H9 (cell line): ENCODE measurements around the gene TMEM17. TPM values are rescaled to one million over a fixed set of nuclear protein-coding genes. Genes with fewer than 3 reads are reported as not detected.

Experiments
- DNase-seq: peaks from one replicate; pipeline ENCODE4 v3.0.0-alpha.2; 2017
- H2AFZ ChIP-seq: one replicate; pipeline ENCODE4 v1.6.1; 2013; ENCODE audit warnings: mild to moderate bottlenecking, low read length, control low read depth, moderate library complexity
- H2AK5ac ChIP-seq: 2 replicates; pipeline ENCODE4 v1.6.1; 2013; ENCODE audit warnings: low read length, control low read depth, mixed read lengths; ENCODE audit not compliant: insufficient read length
- H2BK120ac ChIP-seq: one replicate; pipeline ENCODE4 v1.6.1; 2013; ENCODE audit warnings: low read depth, mild to moderate bottlenecking, low read length, control low read depth, inconsistent platforms; ENCODE audit not compliant: poor library complexity, severe bottlenecking
- H2BK12ac ChIP-seq: 2 replicates; pipeline ENCODE4 v1.6.1; 2013; ENCODE audit warnings: low read length, control low read depth, mixed read lengths, low read depth; ENCODE audit not compliant: insufficient read length
- H2BK15ac ChIP-seq: 2 replicates; pipeline ENCODE4 v1.6.1; 2013; ENCODE audit warnings: low read depth, low read length, control low read depth
- H2BK20ac ChIP-seq: one replicate; pipeline ENCODE4 v1.6.1; 2013; ENCODE audit warnings: low read depth, mild to moderate bottlenecking, low read length, control low read depth, inconsistent platforms; ENCODE audit not compliant: poor library complexity, severe bottlenecking
- H2BK5ac ChIP-seq: 2 replicates; pipeline ENCODE4 v1.6.1; 2013; ENCODE audit warnings: low read length, control low read depth, mixed read lengths; ENCODE audit not compliant: insufficient read length
- H3K14ac ChIP-seq: 2 replicates; pipeline ENCODE4 v1.6.1; 2013; ENCODE audit warnings: low read length, control low read depth; ENCODE audit not compliant: insufficient read depth
- H3K18ac ChIP-seq: 2 replicates; pipeline ENCODE4 v1.6.1; 2013; ENCODE audit warnings: low read depth, mild to moderate bottlenecking, mixed read lengths, low read length, control low read depth; ENCODE audit not compliant: insufficient read length
- H3K23ac ChIP-seq: 2 replicates; pipeline ENCODE4 v1.6.1; 2013; ENCODE audit warnings: low read length, control low read depth, mixed read lengths, low read depth; ENCODE audit not compliant: insufficient read length
- H3K23me2 ChIP-seq: 2 replicates; pipeline ENCODE4 v1.6.1; 2013; ENCODE audit warnings: low read depth, mild to moderate bottlenecking, mixed read lengths, low read length, control low read depth; ENCODE audit not compliant: insufficient read length, poor library complexity, severe bottlenecking
- H3K27ac ChIP-seq: 2 replicates; pipeline ENCODE4 v1.5.1; 2013; ENCODE audit warnings: low read length, control low read depth, mixed read lengths, low read depth; ENCODE audit not compliant: insufficient read length
- H3K27me3 ChIP-seq: 2 replicates; pipeline ENCODE4 v1.6.1; 2013; ENCODE audit warnings: low read length, control low read depth, inconsistent platforms; ENCODE audit not compliant: insufficient read depth
- H3K4ac ChIP-seq: 2 replicates; pipeline ENCODE4 v1.6.1; 2013; ENCODE audit warnings: low read depth, mild to moderate bottlenecking, control low read depth, inconsistent platforms, low read length, moderate library complexity
- H3K4me1 ChIP-seq: 2 replicates; pipeline ENCODE4 v1.6.1; 2013; ENCODE audit warnings: low read length, control low read depth, inconsistent platforms; ENCODE audit not compliant: insufficient read depth
- H3K4me2 ChIP-seq: 2 replicates; pipeline ENCODE4 v1.6.1; 2013; ENCODE audit warnings: low read length, control low read depth, mixed read lengths; ENCODE audit not compliant: insufficient read length, insufficient read depth
- H3K56ac ChIP-seq: 2 replicates; pipeline ENCODE4 v1.6.1; 2013; ENCODE audit warnings: low read depth, mild to moderate bottlenecking, mixed read lengths, low read length, control low read depth; ENCODE audit not compliant: insufficient read length
- H3K79me1 ChIP-seq: 2 replicates; pipeline ENCODE4 v1.6.1; 2013; ENCODE audit warnings: low read depth, mild to moderate bottlenecking, moderate library complexity, low read length, control low read depth, inconsistent platforms; ENCODE audit not compliant: insufficient read depth, poor library complexity, severe bottlenecking
- H3K79me2 ChIP-seq: 2 replicates; pipeline ENCODE4 v1.6.1; 2013; ENCODE audit warnings: low read length, control low read depth, inconsistent platforms; ENCODE audit not compliant: insufficient read depth
- H3K9ac ChIP-seq: 2 replicates; pipeline ENCODE4 v1.6.1; 2013; ENCODE audit warnings: low read length, control low read depth, mixed read lengths; ENCODE audit not compliant: insufficient read length; ENCODE audit errors: extremely low read depth
- H3K9me3 ChIP-seq: one replicate; pipeline ENCODE4 v1.6.1; 2013; ENCODE audit warnings: low read depth, low read length, inconsistent platforms; ENCODE audit not compliant: control insufficient read depth
- H3T11ph ChIP-seq: one replicate; pipeline ENCODE4 v1.6.1; 2013; ENCODE audit warnings: mild to moderate bottlenecking, low read length, control low read depth, inconsistent platforms
- H4K20me1 ChIP-seq: one replicate; pipeline ENCODE4 v1.6.1; 2013; ENCODE audit not compliant: control insufficient read depth, insufficient read length, insufficient read depth
- H4K5ac ChIP-seq: 2 replicates; pipeline ENCODE4 v1.6.1; 2013; ENCODE audit warnings: low read depth, mild to moderate bottlenecking, mixed read lengths, low read length, control low read depth; ENCODE audit not compliant: insufficient read length
- H4K8ac ChIP-seq: replicated peaks from 2 replicates; pipeline ENCODE4 v1.6.1; 2013; ENCODE audit warnings: low read length, control low read depth, mixed read lengths, low read depth; ENCODE audit not compliant: insufficient read length
- H4K91ac ChIP-seq: 2 replicates; pipeline ENCODE4 v1.6.1; 2013; ENCODE audit warnings: low read depth, mild to moderate bottlenecking, moderate library complexity, mixed read lengths, low read length, control low read depth; ENCODE audit not compliant: insufficient read length
- H3K27ac Mint-ChIP-seq, 3 experiments: 2 replicates in 2 of 3; 3 replicates in 1 of 3; pipeline ENCODE4 v1.8.0; 2020 to 2021; ENCODE audit warnings: mixed read lengths in 3 of 3, mild to moderate bottlenecking in 1 of 3, moderate library complexity in 1 of 3
- H3K27me3 Mint-ChIP-seq: 2 replicates; pipeline ENCODE4 v1.8.0; 2021; ENCODE audit warnings: low read depth, mild to moderate bottlenecking, moderate library complexity, mixed read lengths
- H3K36me3 Mint-ChIP-seq, 3 experiments: 2 replicates in 2 of 3; 3 replicates in 1 of 3; pipeline ENCODE4 v1.8.0; 2020 to 2021; ENCODE audit warnings: low read depth in 3 of 3, mixed read lengths in 3 of 3; ENCODE audit not compliant: insufficient read depth in 1 of 3
- H3K4me1 Mint-ChIP-seq, 2 experiments: 2 replicates each; pipeline ENCODE4 v1.8.0; 2020; ENCODE audit warnings: mixed read lengths in 2 of 2
- H3K4me3 Mint-ChIP-seq, 2 experiments: 2 replicates in 1 of 2; 3 replicates in 1 of 2; pipeline ENCODE4 v1.8.0; 2020 to 2021; ENCODE audit warnings: mild to moderate bottlenecking in 2 of 2, mixed read lengths in 2 of 2, moderate library complexity in 1 of 2
- H3K9me3 Mint-ChIP-seq, 2 experiments: 2 replicates in 1 of 2; 3 replicates in 1 of 2; pipeline ENCODE4 v1.8.0; 2020; ENCODE audit warnings: mild to moderate bottlenecking in 2 of 2, mixed read lengths in 2 of 2, moderate library complexity in 1 of 2
- CTCF ChIP-seq: fragments of 200-600 bp; sonication (generic); conservative IDR thresholded peaks from 3 replicates; pipeline ENCODE4 v1.8.0; 2021; ENCODE audit warnings: antibody characterized with exemption, mild to moderate bottlenecking
- WGBS: extraction: QIAGEN DNeasy Blood & Tissue Kit; methylation state at CpG from one replicate; pipeline ENCODE4 v1.1.7; 2013; ENCODE audit warnings: missing lambda C conversion rate, low lambda C conversion rate, mixed read lengths; ENCODE audit not compliant: insufficient read length; ENCODE audit errors: extremely low coverage; 5-methylcytosine and 5-hydroxymethylcytosine counted together
- total RNA-seq: library from RNA; stranded (reverse); gene quantifications from 2 replicates; pipeline ENCODE4 v1.2.1, GENCODE V29; 2021

Gene TMEM17
- total RNA-seq, 1 experiment from 2014 or later: 1.3 TPM

- H3K79me2 ChIP-seq: no peaks in the 10 kb centered on the region
- peak overlapping the region; percentile 0 for H3K9ac ChIP-seq
- 0 out of 2 replicates have a peak overlapping the region, but pooled peaks have one; percentile 2 for H3K14ac ChIP-seq
- no peaks in the 10 kb centered on the region for H3K9me3 Mint-ChIP-seq
- H2BK120ac ChIP-seq: no peak overlapping the region
- no peaks in the 10 kb centered on the region for H3K23me2 ChIP-seq
- no peak overlapping the region for H4K5ac ChIP-seq
- peak overlapping the region; percentile 82 to 99 (median 90) for H3K27ac Mint-ChIP-seq
- H3K9me3 ChIP-seq: no peaks in the 10 kb centered on the region
- no peak overlapping the region for H2BK5ac ChIP-seq
- no peak overlapping the region for H3K18ac ChIP-seq
- no peak overlapping the region for H2BK20ac ChIP-seq
- peak overlapping the region; percentile 3 for H4K8ac ChIP-seq
- no peak overlapping the region for H3K4ac ChIP-seq
- no CpG with 5 or more reads among the region's 8 CpGs for WGBS
- peak overlapping the region; percentile 26 for H2AK5ac ChIP-seq
- peaks cover 51 to 52% of the 10 kb centered on the region in 2 experiments for H3K4me1 Mint-ChIP-seq
- DNase-seq: peak; percentile 69
- no peak overlapping the region for H3K56ac ChIP-seq
- no peaks in the 10 kb centered on the region; the same call in 1 of the 2 replicates for H3K27me3 Mint-ChIP-seq
- H3T11ph ChIP-seq: no peak overlapping the region
- H3K27me3 ChIP-seq: no peaks in the 10 kb centered on the region
- no peak overlapping the region for H2BK15ac ChIP-seq
- TF ChIP-seq CTCF: peak; percentile 26; the same call in 2 of the 3 replicates
- no peak overlapping the region for H2AFZ ChIP-seq
- peak overlapping the region; percentile 3 for H3K4me2 ChIP-seq
- no peak overlapping the region for H4K91ac ChIP-seq
- no peak overlapping the region for H2BK12ac ChIP-seq
- peak overlapping the region in 1 of 2 experiments; percentile 60; a peak in 4 of 5 replicates for H3K4me3 Mint-ChIP-seq
- H3K4me1 ChIP-seq: peaks cover 13% of the 10 kb centered on the region; the same call in 1 of the 2 replicates
- no peaks in the 10 kb centered on the region for H3K79me1 ChIP-seq
- H3K36me3 Mint-ChIP-seq: peaks cover 0 to 2% (median 0%) of the 10 kb centered on the region in 3 experiments; a peak in 3 of 7 replicates
- no peak overlapping the region for H3K23ac ChIP-seq
- peak overlapping the region; percentile 84 for H3K27ac ChIP-seq
- H4K20me1 ChIP-seq: no peaks in the 10 kb centered on the region
Measured at GRCh38 chr2:62465741-62466502, 40.1 kb downstream of the TMEM17 start.
